A549 (cell line): ENCODE measurements around the gene UGT1A5.

Experiments used
- CHD4 ChIP-seq: fragments of 200-600 bp; sonication (generic); IDR thresholded peaks from 2 replicates; pipeline ENCODE4 v1.6.1; 2016; ENCODE audit warnings: antibody characterized with exemption, mild to moderate bottlenecking, borderline replicate concordance
- CTCF ChIP-seq: fragments of >200 bp; sonication (Bioruptor Twin); formaldehyde crosslinking; IDR thresholded peaks from 3 replicates; pipeline ENCODE4 v1.5.1; 2016
- E2F6 ChIP-seq: IDR thresholded peaks from 2 replicates; pipeline ENCODE4 v1.6.1; 2012; ENCODE audit warnings: low read depth, borderline replicate concordance
- ESRRA ChIP-seq: fragments of 150-350 bp; IDR thresholded peaks from 2 replicates; pipeline ENCODE4 v1.6.1; 2014; ENCODE audit warnings: mild to moderate bottlenecking, low read length, borderline replicate concordance
- HMGXB4 ChIP-seq: fragments of 250-450 bp; sonication (Bioruptor Pico); IDR thresholded peaks from 2 replicates; pipeline ENCODE4 v1.5.0; 2021; ENCODE audit warnings: mild to moderate bottlenecking, moderate library complexity, borderline replicate concordance
- HOXB13 ChIP-seq: fragments of 250-450 bp; sonication (Bioruptor Pico); IDR thresholded peaks from 2 replicates; pipeline ENCODE4 v1.5.0; 2020; ENCODE audit warnings: low read depth, mild to moderate bottlenecking, moderate library complexity
- PHF8 ChIP-seq: fragments of 200-600 bp; sonication (generic); IDR thresholded peaks from 2 replicates; pipeline ENCODE4 v1.6.1; 2016; ENCODE audit warnings: low read depth, mild to moderate bottlenecking, antibody characterized with exemption, moderate library complexity, borderline replicate concordance
- POLR2A ChIP-seq: IDR thresholded peaks from 2 replicates; pipeline ENCODE4 v1.6.1; 2012; ENCODE audit warnings: mild to moderate bottlenecking, low read length
- RAD21 ChIP-seq, 2 experiments: fragments of >200 bp in 1 of 2; sonication (Bioruptor Twin) in 1 of 2; formaldehyde crosslinking in 1 of 2; IDR thresholded peaks in 1 of 2; conservative IDR thresholded peaks in 1 of 2; 2 replicates in 1 of 2; 3 replicates in 1 of 2; pipeline ENCODE4 v1.6.1; 2012 to 2018; ENCODE audit warnings: inconsistent platforms in 1 of 2
- RCOR1 ChIP-seq: fragments of 150-350 bp; IDR thresholded peaks from 2 replicates; pipeline ENCODE4 v1.6.1; 2014; ENCODE audit warnings: antibody characterized with exemption, low read length, low read depth

- TF ChIP-seq ESRRA (no peak), CTCF (no peak), RAD21 (conservative IDR thresholded peaks at IDR 0.05 in 1 of 2, IDR thresholded peaks at IDR 0.05 in 1 of 2) (no peak), RCOR1 (no peak), PHF8 (no peak), POLR2A (0 out of 2 replicates have a peak, but pooled peaks have one; percentile 7), HOXB13 (CRISPR knock-in tag) (no peak), HMGXB4 (CRISPR knock-in tag) (no peak), E2F6 (no peak), CHD4 (no peak)
Observed at GRCh38 chr2:233764761-233765160, 52.1 kb downstream of the UGT1A5 start.
